Measurements from ENCODE around the gene GPC1. TPM values are rescaled to one million over a fixed set of nuclear protein-coding genes. Genes with fewer than 3 reads are reported as not detected.

The GPC1 gene
- total RNA-seq, 1 donor from 2014 or later = 49.9 TPM

GRCh38 chr2:240397542-240397916 lies 37.9 kb upstream of the GPC1 start:
- no peak for DNase-seq (ENCODE audit: low read depth)

- no peak for DNase-seq (ENCODE audit: low read depth)
Measured at GRCh38 chr2:240397924-240398645, 37.4 kb upstream of the GPC1 start.

GRCh38 chr2:240398661-240399267 lies 36.7 kb upstream of the GPC1 start:
- DNase-seq (ENCODE audit: low read depth) = no peak

DNA sequence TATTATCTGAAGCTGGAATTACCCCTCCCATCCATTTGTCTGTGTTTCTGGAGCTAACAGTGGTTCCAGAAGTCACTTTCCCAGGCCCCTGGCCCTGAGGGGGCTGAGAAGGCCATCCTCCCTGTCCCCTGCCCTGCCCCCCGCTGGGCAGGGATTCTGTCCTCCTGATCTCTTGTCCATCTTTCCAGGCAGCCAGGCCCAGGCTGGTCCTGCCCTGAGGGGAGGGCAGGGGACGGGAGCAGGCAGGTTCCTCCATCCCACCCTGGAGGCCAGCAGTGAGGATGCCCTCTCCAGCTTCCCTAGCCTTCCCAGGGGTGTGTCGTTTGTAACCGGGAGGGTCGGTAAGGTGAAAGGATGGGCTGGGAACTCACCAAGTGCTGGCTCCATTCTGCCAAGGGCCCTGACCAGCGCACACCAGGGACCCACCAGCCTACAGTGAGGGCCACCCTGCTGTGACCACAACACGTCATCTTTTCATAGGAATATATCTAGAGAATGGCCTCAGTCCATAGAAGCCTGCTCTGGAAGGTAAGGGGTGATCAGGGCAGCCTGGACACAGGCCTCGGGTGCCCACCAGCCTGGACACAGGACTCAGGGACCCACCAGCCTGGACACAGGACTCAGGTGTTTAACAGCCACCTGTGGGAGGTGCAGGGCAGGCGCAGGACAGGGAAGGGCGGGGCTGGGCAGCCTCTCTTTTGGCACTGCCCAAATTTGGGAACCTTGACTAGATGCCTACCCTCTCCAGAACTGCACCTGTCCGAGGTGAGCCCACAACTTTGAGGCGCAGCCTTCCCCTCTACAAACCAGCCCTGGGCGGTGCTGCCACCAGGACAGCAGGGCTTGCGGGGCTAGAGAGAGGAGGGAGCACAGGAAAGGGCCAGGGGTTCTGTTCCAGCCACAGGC lies 35.8 kb upstream of the GPC1 start:
- no peak for DNase-seq (ENCODE audit: low read depth)

DNA sequence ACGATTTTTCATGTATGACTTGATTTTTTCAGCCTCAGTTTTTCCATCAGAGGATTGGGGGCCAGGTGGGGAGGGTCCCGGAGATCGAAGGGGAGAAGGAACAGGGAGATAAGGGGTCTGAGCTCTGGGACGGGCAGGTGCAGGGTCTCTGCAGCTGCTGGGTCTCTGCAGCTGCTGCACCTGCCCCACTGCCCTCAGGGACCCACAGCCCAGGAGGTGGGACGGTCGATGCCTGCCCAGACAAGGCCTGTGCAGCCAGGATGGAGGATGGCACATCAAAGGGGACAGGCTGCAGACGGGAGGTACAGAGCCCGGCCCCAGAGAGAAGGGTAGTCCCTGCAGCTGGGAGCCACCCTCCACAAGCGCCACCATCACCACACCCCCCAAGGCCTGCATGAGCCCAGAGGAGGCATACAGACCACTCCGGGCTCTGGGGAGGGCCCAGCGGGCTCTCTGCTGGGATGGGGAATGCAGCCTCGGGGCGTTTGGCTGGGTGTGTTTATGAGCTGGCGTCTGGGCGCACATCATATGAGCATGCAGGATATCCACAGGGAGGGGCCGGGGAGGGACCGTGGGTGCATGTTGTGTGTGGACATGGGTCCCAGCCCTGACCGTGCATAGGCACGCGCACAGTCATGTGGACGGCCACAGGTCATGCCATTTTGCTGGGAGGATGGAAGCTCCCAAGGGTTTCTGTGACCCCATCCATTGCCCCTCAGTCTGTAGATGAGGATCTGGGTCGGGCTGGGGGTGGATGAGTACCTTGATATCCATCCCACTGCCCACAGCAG lies 34.9 kb upstream of the GPC1 start:
- DNase-seq (ENCODE audit: low read depth) = no peak

DNA sequence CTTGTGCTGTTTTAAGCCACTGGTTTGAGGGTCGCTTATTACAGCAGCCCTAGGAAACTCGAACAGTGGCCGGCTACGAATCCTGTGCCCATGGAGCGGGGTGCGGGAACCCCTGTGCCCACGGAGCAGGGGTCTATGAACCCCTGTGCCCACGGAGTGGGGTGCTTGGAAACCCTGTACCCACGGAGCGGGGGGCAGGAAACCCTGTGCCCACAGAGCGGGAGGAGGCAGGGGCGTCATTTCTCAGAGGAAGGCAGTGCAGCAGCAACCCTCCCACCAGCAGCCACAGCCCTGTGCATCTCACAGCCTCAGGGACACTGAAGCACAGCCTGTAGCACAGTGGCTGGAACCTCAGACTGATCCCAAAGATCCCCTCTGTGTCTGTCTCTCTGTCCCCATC lies 34.2 kb upstream of the GPC1 start:
- DNase-seq (ENCODE audit: low read depth) = no peak

GRCh38 chr2:240401781-240402551 lies 33.5 kb upstream of the GPC1 start:
- DNase-seq (ENCODE audit: low read depth) = no peak

- no peak for DNase-seq (ENCODE audit: low read depth)
Measured at GRCh38 chr2:240402566-240403272, 32.7 kb upstream of the GPC1 start.

DNA sequence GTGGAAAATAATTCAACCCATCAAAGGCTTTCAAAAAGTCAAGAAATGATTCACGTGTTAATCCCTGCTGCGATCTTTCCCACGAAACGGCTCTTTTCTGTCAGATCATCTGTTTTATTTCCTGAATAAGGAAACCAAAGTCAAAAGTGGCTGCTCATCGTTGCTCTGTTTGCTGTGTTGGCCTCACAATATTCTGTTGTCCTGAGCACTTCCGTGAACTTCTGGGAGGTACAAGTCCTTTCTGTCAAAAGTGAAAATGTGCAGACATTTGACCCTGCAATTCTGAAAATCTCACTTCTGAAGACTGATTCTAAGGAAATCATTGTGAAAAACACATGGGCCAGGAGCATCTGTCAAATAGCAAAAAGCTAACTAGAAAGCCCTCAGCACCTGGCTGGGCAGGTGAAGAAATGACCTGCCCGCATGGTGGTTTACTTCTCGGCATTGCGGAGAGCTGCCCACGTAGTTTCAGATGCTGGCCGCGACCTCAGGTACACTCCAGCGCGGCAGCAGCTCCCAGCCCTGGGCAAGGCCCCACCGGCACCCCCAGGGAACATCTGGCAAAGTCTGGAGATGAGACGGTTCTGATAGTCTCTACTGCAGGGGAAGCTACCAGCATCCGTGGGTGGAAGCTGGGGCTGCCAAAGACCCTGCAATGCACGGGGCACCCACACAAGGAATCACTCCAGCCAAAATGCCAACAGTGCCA lies 31.9 kb upstream of the GPC1 start:
- DNase-seq (ENCODE audit: low read depth) = no peak

- no peak for DNase-seq (ENCODE audit: low read depth)
Measured at GRCh38 chr2:240404174-240404852, 31.1 kb upstream of the GPC1 start.

DNA sequence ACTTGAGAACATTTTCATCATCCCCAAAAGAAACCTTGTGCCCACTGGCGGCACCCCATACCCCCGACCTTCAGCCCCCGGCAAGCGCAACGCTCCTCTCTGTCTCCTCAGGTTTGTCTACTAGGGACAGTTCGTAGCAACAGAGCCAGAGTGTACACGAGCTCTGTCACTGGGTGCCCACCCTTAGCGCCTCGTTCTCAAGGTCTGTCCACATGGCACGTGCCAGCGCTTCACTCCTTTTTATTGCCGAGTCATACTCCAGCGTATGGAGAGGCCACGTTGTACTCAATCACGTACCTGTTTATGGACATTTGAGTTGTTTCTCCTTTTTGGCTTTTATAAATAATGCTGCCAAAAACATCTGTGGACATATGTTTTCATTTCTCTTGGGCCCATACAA lies 30.3 kb upstream of the GPC1 start:
- DNase-seq (ENCODE audit: low read depth) = no peak

GRCh38 chr2:240405684-240406313 lies 29.7 kb upstream of the GPC1 start:
- no peak for DNase-seq (ENCODE audit: low read depth)

GRCh38 chr2:240407090-240407489 lies 28.4 kb upstream of the GPC1 start:
- DNase-seq (ENCODE audit: low read depth) = no peak

GRCh38 chr2:240410004-240410403 lies 25.5 kb upstream of the GPC1 start:
- no peak for DNase-seq (ENCODE audit: low read depth)

GRCh38 chr2:240410808-240411207 lies 24.7 kb upstream of the GPC1 start:
- DNase-seq (ENCODE audit: low read depth) = no peak

DNA sequence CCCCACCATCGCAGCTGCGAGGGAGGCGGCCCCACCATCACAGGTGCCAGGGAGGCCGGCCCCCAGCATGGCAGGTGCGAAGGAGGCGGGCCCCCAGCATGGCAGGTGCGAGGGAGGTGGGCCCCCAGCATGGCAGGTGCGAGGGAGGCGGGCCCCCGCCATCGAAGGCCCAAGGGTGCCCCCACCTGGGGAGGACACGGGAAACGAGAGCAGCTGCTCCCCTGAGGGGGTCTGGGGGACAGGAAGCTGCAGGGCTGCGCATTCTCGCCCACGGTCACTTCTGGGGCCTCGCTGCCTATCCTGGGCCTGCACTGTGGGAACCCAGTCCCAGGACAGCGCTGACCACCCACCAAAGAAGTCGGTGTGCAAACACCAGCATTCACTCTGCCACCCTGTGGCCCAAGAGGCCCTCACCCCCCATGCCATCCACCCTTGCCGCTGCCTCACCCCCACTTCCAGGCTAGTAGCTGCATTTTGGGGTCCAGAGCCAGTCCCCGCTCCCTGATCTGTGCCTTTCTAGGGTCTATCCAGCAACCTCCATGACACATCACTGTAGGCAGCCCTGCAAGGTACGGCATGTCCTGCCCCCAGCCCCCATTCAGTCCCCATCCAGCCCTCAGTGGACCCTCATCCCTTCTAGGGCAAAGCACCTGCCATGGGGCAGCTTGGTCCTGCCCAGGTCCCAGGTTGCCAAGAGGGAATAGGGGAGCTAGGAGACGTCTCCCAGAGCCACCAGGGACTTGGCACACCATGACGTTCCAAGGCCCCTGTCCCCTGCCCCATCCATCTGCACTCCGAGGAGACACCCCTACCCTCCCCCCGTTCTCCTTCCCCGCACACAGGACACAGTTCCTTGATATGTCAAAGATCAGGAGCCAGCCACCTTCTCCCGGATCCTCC lies 24.0 kb upstream of the GPC1 start:
- no peak for DNase-seq (ENCODE audit: low read depth)

DNA sequence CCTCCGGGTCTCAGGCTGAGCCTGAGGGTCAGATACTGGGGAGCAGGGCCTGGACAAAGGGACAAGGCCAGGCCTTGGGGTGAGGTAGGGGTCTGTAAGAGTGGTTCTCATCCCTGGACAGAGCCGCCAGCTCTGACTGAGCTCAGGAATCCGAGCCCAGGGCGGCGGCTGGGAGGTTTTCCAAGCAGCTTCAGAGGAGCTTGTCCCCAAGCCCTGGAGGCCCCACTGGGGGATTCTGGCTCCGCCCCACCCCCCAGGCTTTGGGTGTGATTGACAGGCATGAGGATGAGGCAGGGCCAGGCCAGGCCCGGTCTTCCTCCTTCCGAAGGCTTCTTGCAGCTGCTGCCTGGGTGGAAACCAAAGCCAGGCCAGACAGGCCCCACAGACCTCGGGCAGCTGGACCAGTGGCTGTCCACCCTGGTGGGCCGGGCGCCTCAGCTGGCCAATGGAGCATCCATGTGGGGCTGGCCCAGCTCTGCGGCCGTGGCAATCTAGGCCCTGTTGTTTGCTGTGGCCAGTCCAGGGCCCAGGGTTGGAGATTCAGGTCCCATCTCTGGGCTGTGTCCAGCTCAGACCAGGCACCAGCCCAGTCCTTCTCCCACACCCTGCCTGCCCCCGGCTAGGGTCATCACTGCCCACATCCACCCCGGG lies 23.1 kb upstream of the GPC1 start:
- no peak for DNase-seq (ENCODE audit: low read depth)
